Endothelial cell of umbilical vein (primary cell): ENCODE measurements around the gene TRIP13. TPM values are rescaled to one million over a fixed set of nuclear protein-coding genes. Genes with fewer than 3 reads are reported as not detected.

Source experiments
- BruUV-seq: library from RNA; stranded (reverse); fragments of 400-500 nt; replicated peaks from 2 replicates; lab custom pipeline; 2021; lab: Mats Ljungman, UMichigan
- CTCF ChIA-PET: fragments of 300-600, 350-600 bp; sonication (Branson Sonifier 250); formaldehyde crosslinking; loops from one replicate; lab custom pipeline; 2021; ENCODE audit warnings: antibody characterized with exemption, inconsistent platforms; lab: Charles Lee
- POLR2A ChIA-PET: fragments of 300-600, 350-600 bp; sonication (Branson Sonifier 250); formaldehyde crosslinking; loops from one replicate; lab custom pipeline; 2021; ENCODE audit warnings: antibody characterized with exemption, inconsistent platforms; lab: Charles Lee
- DNase-seq: peaks from one replicate; pipeline ENCODE4 v3.0.0-alpha.2; 2011; ENCODE audit warnings: low read depth, low spot score
- FAIRE-seq: peaks from 2 replicates; lab custom pipeline; 2011; peaks lifted over from hg19 to GRCh38; lab: Jason Lieb, UNC
- H2AFZ ChIP-seq: 2 replicates; pipeline ENCODE4 v1.6.0; 2012; ENCODE audit warnings: low read depth, low read length, control low read depth, inconsistent platforms
- H3K27ac ChIP-seq: 2 replicates; pipeline ENCODE4 v1.5.1; 2011; ENCODE audit warnings: low read depth, mild to moderate bottlenecking, control low read depth, low read length, moderate library complexity; ENCODE audit not compliant: insufficient read depth
- H3K27me3 ChIP-seq, 2 experiments: 2 replicates each; pipeline versions ENCODE4 v1.6.0 to v1.6.1; 2011; ENCODE audit warnings: low read length in 2 of 2, mixed read lengths in 1 of 2; ENCODE audit not compliant: control insufficient read depth in 2 of 2, insufficient read depth in 2 of 2
- H3K36me3 ChIP-seq, 2 experiments: 2 replicates in 1 of 2; 3 replicates in 1 of 2; pipeline ENCODE4 v1.5.1; 2011; ENCODE audit warnings: low read length in 2 of 2, mild to moderate bottlenecking in 1 of 2, moderate library complexity in 1 of 2; ENCODE audit not compliant: control insufficient read depth in 2 of 2, insufficient read depth in 2 of 2; ENCODE audit errors: extremely low read depth in 1 of 2
- H3K4me1 ChIP-seq: 3 replicates; pipeline ENCODE4 v1.5.1; 2011; ENCODE audit warnings: mild to moderate bottlenecking, low read length; ENCODE audit not compliant: control insufficient read depth, insufficient read depth; ENCODE audit errors: extremely low read depth
- H3K4me2 ChIP-seq: 2 replicates; pipeline ENCODE4 v1.6.1; 2011; ENCODE audit warnings: low read length, control low read depth, mixed read lengths; ENCODE audit not compliant: insufficient read depth
- H3K4me3 ChIP-seq, 3 experiments: fragments of 200-600 bp in 1 of 3; sonication (generic), shearing (Covaris generic) in 1 of 3; replicated peaks in 1 of 3; 2 replicates each; pipeline ENCODE4 v1.5.1; 2011 to 2016; ENCODE audit warnings: control low read depth in 3 of 3, low read length in 3 of 3, mild to moderate bottlenecking in 2 of 3, inconsistent platforms in 1 of 3, low read depth in 1 of 3, moderate library complexity in 1 of 3; ENCODE audit not compliant: insufficient read depth in 1 of 3
- H3K79me2 ChIP-seq: 2 replicates; pipeline ENCODE4 v1.6.0; 2012; ENCODE audit warnings: low read length, inconsistent platforms; ENCODE audit not compliant: control insufficient read depth, insufficient read depth
- H3K9ac ChIP-seq: replicated peaks from 2 replicates; pipeline ENCODE3; 2011; ENCODE audit warnings: low read length, control low read depth; ENCODE audit not compliant: insufficient read depth; ENCODE audit errors: extremely low read depth
- H3K9me1 ChIP-seq: replicated peaks from 3 replicates; pipeline ENCODE4 v1.6.0; 2011; ENCODE audit warnings: mild to moderate bottlenecking, low read length; ENCODE audit not compliant: control insufficient read depth, insufficient read depth; ENCODE audit errors: extremely low read depth
- H3K9me3 ChIP-seq: replicated peaks from 2 replicates; pipeline ENCODE4 v1.5.1; 2012; ENCODE audit warnings: low read length, inconsistent platforms; ENCODE audit not compliant: control insufficient read depth, insufficient read depth
- H4K20me1 ChIP-seq: replicated peaks from 2 replicates; pipeline ENCODE3; 2011; ENCODE audit warnings: mild to moderate bottlenecking, low read length; ENCODE audit not compliant: control insufficient read depth, insufficient read depth; ENCODE audit errors: extremely low read depth
- EZH2 ChIP-seq: IDR thresholded peaks from 2 replicates; pipeline ENCODE4 v1.6.1; 2012; ENCODE audit warnings: borderline replicate concordance, low read depth, mild to moderate bottlenecking, moderate library complexity, low read length, inconsistent platforms; ENCODE audit not compliant: severe bottlenecking
- FOS ChIP-seq: IDR thresholded peaks from 2 replicates; pipeline ENCODE4 v1.6.1; 2011; ENCODE audit warnings: mild to moderate bottlenecking, low read length, moderate library complexity, borderline replicate concordance; ENCODE audit not compliant: insufficient read depth
- GATA2 ChIP-seq: IDR thresholded peaks from 2 replicates; pipeline ENCODE4 v1.7.0; 2011; ENCODE audit warnings: low read depth, mild to moderate bottlenecking, moderate library complexity, mixed read lengths, low read length; ENCODE audit not compliant: insufficient read length, insufficient read depth
- JUN ChIP-seq: IDR thresholded peaks from 2 replicates; pipeline ENCODE4 v1.6.1; 2011; ENCODE audit warnings: borderline replicate concordance, low read depth; ENCODE audit not compliant: insufficient read length, insufficient read depth
- MYC ChIP-seq: IDR thresholded peaks from one replicate; pipeline ENCODE4 v1.6.1; 2011; ENCODE audit warnings: mild to moderate bottlenecking, low read depth, low read length
- POLR2A ChIP-seq: IDR thresholded peaks from 2 replicates; pipeline ENCODE4 v1.6.1; 2012; ENCODE audit warnings: low read depth, mild to moderate bottlenecking, control low read depth, low read length
- POLR2AphosphoS5 ChIP-seq: IDR thresholded peaks from 2 replicates; pipeline ENCODE4 v1.6.1; 2012; ENCODE audit warnings: low read depth, mild to moderate bottlenecking, control low read depth, low read length, moderate library complexity; ENCODE audit not compliant: insufficient read depth
- dilution Hi-C: fragments of 300-500 bp; cut with MboI; formaldehyde crosslinking; loops from one replicate; pipeline ENCODE4 v1.15.0; 2019; ENCODE audit warnings: low sequenced_read_pairs; ENCODE audit not compliant: extremely low pct_ligation_motif_present
- intact Hi-C: fragments of 100-400 bp; cut with micrococcal nuclease; formaldehyde crosslinking; loops from one replicate; pipeline ENCODE4 v1.10.0; 2022
- polyA plus RNA-seq, 4 experiments: library from polyadenylated mRNA; depleted of rRNA in 3 of 4; stranded (reverse) in 3 of 4; unstranded in 1 of 4; fragments of >200 nt; gene quantifications; 2 replicates each; pipeline versions ENCODE4 v1.2.1 to v1.2.3, GENCODE V29; 2011 to 2012; ENCODE audit warnings: missing spikeins in 1 of 4
- total RNA-seq: library from RNA; stranded (reverse); gene quantifications from 2 replicates; pipeline ENCODE4 v1.2.3, GENCODE V29; 2021
- TF ChIP-seq, protein P1 (sequence below), 2 donors: IDR thresholded peaks; 1 replicate in 1 of 2; 2 replicates in 1 of 2; pipeline ENCODE4 v1.5.1; 2011; ENCODE audit warnings: low read length in 2 of 2, mild to moderate bottlenecking in 2 of 2, moderate library complexity in 2 of 2, control low read depth in 1 of 2, inconsistent platforms in 1 of 2, low read depth in 1 of 2; ENCODE audit not compliant: insufficient read depth in 1 of 2; ENCODE audit errors: extremely low read depth in 1 of 2
- TF ChIP-seq, protein P2 (sequence below): IDR thresholded peaks from 2 replicates; pipeline ENCODE4 v1.6.1; 2011; ENCODE audit not compliant: insufficient read depth, insufficient read length

The TRIP13 gene
- total and polyA plus RNA-seq, 2 donors (not counting 3 experiments of a cell fraction or from before 2014, with no cell fraction given): 17.4 to 39.0 TPM

- dilution Hi-C loops (no loop called here), intact Hi-C loops (no loop called here)
- H3K79me2 ChIP-seq: peaks cover 8% of the 10 kb centered on the region
- no peaks in the 10 kb centered on the region for H3K27me3 ChIP-seq
- H3K36me3 ChIP-seq: no peaks in the 10 kb centered on the region
- no peak for DNase-seq
- H3K27ac ChIP-seq: no peak overlapping the region
- ChIA-PET CTCF (interaction anchor here (1.2 to 5.0 kb wide), 5 partner anchors 8 to 452 kb away, joined by 3 to 101 read pairs (median 4); partner anchors contain the start of genes BRD9 and TRIP13), POLR2A (no interaction called here)
- TF ChIP-seq, protein P1, sequence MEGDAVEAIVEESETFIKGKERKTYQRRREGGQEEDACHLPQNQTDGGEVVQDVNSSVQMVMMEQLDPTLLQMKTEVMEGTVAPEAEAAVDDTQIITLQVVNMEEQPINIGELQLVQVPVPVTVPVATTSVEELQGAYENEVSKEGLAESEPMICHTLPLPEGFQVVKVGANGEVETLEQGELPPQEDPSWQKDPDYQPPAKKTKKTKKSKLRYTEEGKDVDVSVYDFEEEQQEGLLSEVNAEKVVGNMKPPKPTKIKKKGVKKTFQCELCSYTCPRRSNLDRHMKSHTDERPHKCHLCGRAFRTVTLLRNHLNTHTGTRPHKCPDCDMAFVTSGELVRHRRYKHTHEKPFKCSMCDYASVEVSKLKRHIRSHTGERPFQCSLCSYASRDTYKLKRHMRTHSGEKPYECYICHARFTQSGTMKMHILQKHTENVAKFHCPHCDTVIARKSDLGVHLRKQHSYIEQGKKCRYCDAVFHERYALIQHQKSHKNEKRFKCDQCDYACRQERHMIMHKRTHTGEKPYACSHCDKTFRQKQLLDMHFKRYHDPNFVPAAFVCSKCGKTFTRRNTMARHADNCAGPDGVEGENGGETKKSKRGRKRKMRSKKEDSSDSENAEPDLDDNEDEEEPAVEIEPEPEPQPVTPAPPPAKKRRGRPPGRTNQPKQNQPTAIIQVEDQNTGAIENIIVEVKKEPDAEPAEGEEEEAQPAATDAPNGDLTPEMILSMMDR (IDR thresholded peaks at IDR 0.05; ENCODE audit: extremely low read depth in 1 of 2, insufficient read depth in 1 of 2, low read depth in 1 of 2, low read length in 2 of 2): no peak
- no peak for TF ChIP-seq MYC
- TF ChIP-seq, protein P2, sequence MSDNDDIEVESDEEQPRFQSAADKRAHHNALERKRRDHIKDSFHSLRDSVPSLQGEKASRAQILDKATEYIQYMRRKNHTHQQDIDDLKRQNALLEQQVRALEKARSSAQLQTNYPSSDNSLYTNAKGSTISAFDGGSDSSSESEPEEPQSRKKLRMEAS: no peak
- TF ChIP-seq POLR2AphosphoS5: no peak
- TF ChIP-seq JUN: no peak
- TF ChIP-seq POLR2A: no peak
- TF ChIP-seq FOS: no peak
- TF ChIP-seq GATA2: no peak
- no peak for TF ChIP-seq EZH2
- no peaks in the 10 kb centered on the region for H4K20me1 ChIP-seq
- no peak for FAIRE-seq
- no peak overlapping the region for H3K4me2 ChIP-seq
- no peaks in the 10 kb centered on the region for H3K9me3 ChIP-seq
- H3K4me1 ChIP-seq: no peaks in the 10 kb centered on the region
- H3K9ac ChIP-seq: no peak overlapping the region
- H3K4me3 ChIP-seq: no peak overlapping the region
- no peaks in the 10 kb centered on the region for H3K9me1 ChIP-seq
- no peak overlapping the region for H2AFZ ChIP-seq
- BruUV-seq: no TSS peak
Observed at GRCh38 chr5:900781-901180, 8.1 kb downstream of the TRIP13 start.
